ENCODE results near the gene ZNF738.
A peak's percentile ranks its signal among the peaks of the same experiment; 100 is the strongest.
"Not testable (repeated sequence)": the region's sequence is repeated elsewhere in the genome, so short reads cannot be mapped to it uniquely, and the experiment has no call there.

The ZNF738 gene

GRCh38 chr19:21358768-21359451 lies at the start of gene ZNF738:
ZNF738 (plus strand) TSS chr19:21359000; CDS start chr19:21359141, 141 bp downstream.
- peak; percentile 78 for DNase-seq (ENCODE audit: low read depth)

GRCh38 chr19:21312807-21313206 lies 46.0 kb upstream of the ZNF738 start:
- not testable (repeated sequence) for DNase-seq (ENCODE audit: low read depth)

GRCh38 chr19:21314676-21315075 lies 44.1 kb upstream of the ZNF738 start:
- DNase-seq (ENCODE audit: low read depth) = no peak

- no peak for DNase-seq (ENCODE audit: low read depth)
These were observed 41.0 kb upstream of the ZNF738 start for GRCh38 chr19:21317821-21318220.

GRCh38 chr19:21321134-21321533 lies 37.7 kb upstream of the ZNF738 start:
- DNase-seq (ENCODE audit: low read depth) = no peak

- DNase-seq (ENCODE audit: low read depth) = no peak
These were observed 36.8 kb upstream of the ZNF738 start for GRCh38 chr19:21321996-21322395.

GRCh38 chr19:21322528-21322927 lies 36.3 kb upstream of the ZNF738 start:
- no peak for DNase-seq (ENCODE audit: low read depth)

GRCh38 chr19:21323000-21323399 lies 35.8 kb upstream of the ZNF738 start:
- DNase-seq (ENCODE audit: low read depth) = no peak

- no peak for DNase-seq (ENCODE audit: low read depth)
These were observed 32.6 kb upstream of the ZNF738 start for GRCh38 chr19:21326169-21326568.

GRCh38 chr19:21328406-21328805 lies 30.4 kb upstream of the ZNF738 start:
- DNase-seq (ENCODE audit: low read depth) = no peak

GRCh38 chr19:21328885-21329605 lies 29.8 kb upstream of the ZNF738 start, which contains the start of gene ZNF708:
ZNF708 (minus strand) TSS chr19:21329410; CDS start chr19:21329212, 198 bp downstream.
- DNase-seq (ENCODE audit: low read depth) = peak; percentile 76

- no peak for DNase-seq (ENCODE audit: low read depth)
These were observed 23.1 kb upstream of the ZNF738 start for GRCh38 chr19:21335721-21336120.

GRCh38 chr19:21344841-21345240 lies 14.0 kb upstream of the ZNF738 start:
- not testable (repeated sequence) for DNase-seq (ENCODE audit: low read depth)

GRCh38 chr19:21352830-21353229 lies 6.0 kb upstream of the ZNF738 start:
- no peak for DNase-seq (ENCODE audit: low read depth)

GRCh38 chr19:21362291-21362690 lies 3.5 kb downstream of the ZNF738 start:
- DNase-seq (ENCODE audit: low read depth) = no peak

- no peak for DNase-seq (ENCODE audit: low read depth)
These were observed 25.3 kb downstream of the ZNF738 start for GRCh38 chr19:21383980-21384582.

GRCh38 chr19:21396121-21396520 lies 37.3 kb downstream of the ZNF738 start:
- no peak for DNase-seq (ENCODE audit: low read depth)

GRCh38 chr19:21396893-21397572 lies 38.2 kb downstream of the ZNF738 start, which contains the start of gene ZNF493:
ZNF493 (plus strand) TSS chr19:21397133; CDS start chr19:21397238, 105 bp downstream.
- peak; percentile 89 for DNase-seq (ENCODE audit: low read depth)

- DNase-seq (ENCODE audit: low read depth) = no peak
These were observed 40.1 kb downstream of the ZNF738 start for GRCh38 chr19:21398851-21399250.

- DNase-seq (ENCODE audit: low read depth) = no peak
These were observed 43.6 kb downstream of the ZNF738 start for GRCh38 chr19:21402303-21402985.

- no peak for DNase-seq (ENCODE audit: low read depth)
These were observed 51.4 kb downstream of the ZNF738 start for GRCh38 chr19:21410166-21410565.

- no peak for DNase-seq (ENCODE audit: low read depth)
These were observed 63.4 kb downstream of the ZNF738 start for GRCh38 chr19:21422244-21422643.
